A549 (cell line): ENCODE results near the gene KRT77.

ENCODE experiments used
- BHLHE40 ChIP-seq: IDR thresholded peaks from 2 replicates; pipeline ENCODE4 v1.6.1; 2012; ENCODE audit warnings: low read depth, low read length, inconsistent platforms
- CEBPB ChIP-seq, 2 experiments: fragments of >200 bp in 1 of 2; sonication (Bioruptor Twin) in 1 of 2; formaldehyde crosslinking in 1 of 2; IDR thresholded peaks; 2 replicates each; pipeline ENCODE4 v1.6.1; 2012 to 2016
- CHD4 ChIP-seq: fragments of 200-600 bp; sonication (generic); IDR thresholded peaks from 2 replicates; pipeline ENCODE4 v1.6.1; 2016; ENCODE audit warnings: antibody characterized with exemption, mild to moderate bottlenecking, borderline replicate concordance
- EP300 ChIP-seq, 2 experiments: fragments of >200 bp; sonication (Bioruptor Twin); formaldehyde crosslinking; IDR thresholded peaks; 2 replicates in 1 of 2; 3 replicates in 1 of 2; pipeline ENCODE4 v1.6.1; 2016 to 2017
- ESRRA ChIP-seq: fragments of 150-350 bp; IDR thresholded peaks from 2 replicates; pipeline ENCODE4 v1.6.1; 2014; ENCODE audit warnings: mild to moderate bottlenecking, low read length, borderline replicate concordance
- FOSL2 ChIP-seq, 2 experiments: fragments of 450-650 bp in 1 of 2; fragments of >200 bp in 1 of 2; sonication (Bioruptor Twin) in 1 of 2; formaldehyde crosslinking; IDR thresholded peaks; 2 replicates each; pipeline versions ENCODE4 v1.5.0 to v1.6.1; 2016 to 2020; ENCODE audit warnings: mild to moderate bottlenecking in 1 of 2, moderate library complexity in 1 of 2
- JUN ChIP-seq, 2 experiments: fragments of >200 bp; sonication (Bioruptor Twin); formaldehyde crosslinking; IDR thresholded peaks; 2 replicates in 1 of 2; 3 replicates in 1 of 2; pipeline ENCODE4 v1.6.1; 2016 to 2017
- POLR2A ChIP-seq: IDR thresholded peaks from 2 replicates; pipeline ENCODE4 v1.6.1; 2012; ENCODE audit warnings: mild to moderate bottlenecking, low read length
- RAD21 ChIP-seq, 2 experiments: fragments of >200 bp in 1 of 2; sonication (Bioruptor Twin) in 1 of 2; formaldehyde crosslinking in 1 of 2; IDR thresholded peaks in 1 of 2; conservative IDR thresholded peaks in 1 of 2; 2 replicates in 1 of 2; 3 replicates in 1 of 2; pipeline ENCODE4 v1.6.1; 2012 to 2018; ENCODE audit warnings: inconsistent platforms in 1 of 2
- TF ChIP-seq, protein P1 (sequence below): fragments of 200-600 bp; sonication (generic); IDR thresholded peaks from 2 replicates; pipeline ENCODE4 v1.6.1; 2016; ENCODE audit warnings: antibody characterized with exemption, mild to moderate bottlenecking, moderate library complexity
- TF ChIP-seq, protein P2 (sequence below): fragments of >200 bp; sonication (Bioruptor Twin); formaldehyde crosslinking; IDR thresholded peaks from 3 replicates; pipeline ENCODE4 v1.5.1; 2016
- TF ChIP-seq, protein P3 (sequence below): IDR thresholded peaks from 2 replicates; pipeline ENCODE4 v1.6.1; 2012

GRCh38 chr12:52660934-52661499 is 42.3 kb downstream of the KRT77 start:
- TF ChIP-seq, protein P1, sequence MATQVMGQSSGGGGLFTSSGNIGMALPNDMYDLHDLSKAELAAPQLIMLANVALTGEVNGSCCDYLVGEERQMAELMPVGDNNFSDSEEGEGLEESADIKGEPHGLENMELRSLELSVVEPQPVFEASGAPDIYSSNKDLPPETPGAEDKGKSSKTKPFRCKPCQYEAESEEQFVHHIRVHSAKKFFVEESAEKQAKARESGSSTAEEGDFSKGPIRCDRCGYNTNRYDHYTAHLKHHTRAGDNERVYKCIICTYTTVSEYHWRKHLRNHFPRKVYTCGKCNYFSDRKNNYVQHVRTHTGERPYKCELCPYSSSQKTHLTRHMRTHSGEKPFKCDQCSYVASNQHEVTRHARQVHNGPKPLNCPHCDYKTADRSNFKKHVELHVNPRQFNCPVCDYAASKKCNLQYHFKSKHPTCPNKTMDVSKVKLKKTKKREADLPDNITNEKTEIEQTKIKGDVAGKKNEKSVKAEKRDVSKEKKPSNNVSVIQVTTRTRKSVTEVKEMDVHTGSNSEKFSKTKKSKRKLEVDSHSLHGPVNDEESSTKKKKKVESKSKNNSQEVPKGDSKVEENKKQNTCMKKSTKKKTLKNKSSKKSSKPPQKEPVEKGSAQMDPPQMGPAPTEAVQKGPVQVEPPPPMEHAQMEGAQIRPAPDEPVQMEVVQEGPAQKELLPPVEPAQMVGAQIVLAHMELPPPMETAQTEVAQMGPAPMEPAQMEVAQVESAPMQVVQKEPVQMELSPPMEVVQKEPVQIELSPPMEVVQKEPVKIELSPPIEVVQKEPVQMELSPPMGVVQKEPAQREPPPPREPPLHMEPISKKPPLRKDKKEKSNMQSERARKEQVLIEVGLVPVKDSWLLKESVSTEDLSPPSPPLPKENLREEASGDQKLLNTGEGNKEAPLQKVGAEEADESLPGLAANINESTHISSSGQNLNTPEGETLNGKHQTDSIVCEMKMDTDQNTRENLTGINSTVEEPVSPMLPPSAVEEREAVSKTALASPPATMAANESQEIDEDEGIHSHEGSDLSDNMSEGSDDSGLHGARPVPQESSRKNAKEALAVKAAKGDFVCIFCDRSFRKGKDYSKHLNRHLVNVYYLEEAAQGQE = no peak
- TF ChIP-seq CHD4 = no peak
- no peak for TF ChIP-seq FOSL2 (IDR thresholded peaks at IDR 0.05)
- TF ChIP-seq FOSL2 (CRISPR knock-in tag; IDR thresholded peaks at IDR 0.05) = no peak
- TF ChIP-seq, protein P2, sequence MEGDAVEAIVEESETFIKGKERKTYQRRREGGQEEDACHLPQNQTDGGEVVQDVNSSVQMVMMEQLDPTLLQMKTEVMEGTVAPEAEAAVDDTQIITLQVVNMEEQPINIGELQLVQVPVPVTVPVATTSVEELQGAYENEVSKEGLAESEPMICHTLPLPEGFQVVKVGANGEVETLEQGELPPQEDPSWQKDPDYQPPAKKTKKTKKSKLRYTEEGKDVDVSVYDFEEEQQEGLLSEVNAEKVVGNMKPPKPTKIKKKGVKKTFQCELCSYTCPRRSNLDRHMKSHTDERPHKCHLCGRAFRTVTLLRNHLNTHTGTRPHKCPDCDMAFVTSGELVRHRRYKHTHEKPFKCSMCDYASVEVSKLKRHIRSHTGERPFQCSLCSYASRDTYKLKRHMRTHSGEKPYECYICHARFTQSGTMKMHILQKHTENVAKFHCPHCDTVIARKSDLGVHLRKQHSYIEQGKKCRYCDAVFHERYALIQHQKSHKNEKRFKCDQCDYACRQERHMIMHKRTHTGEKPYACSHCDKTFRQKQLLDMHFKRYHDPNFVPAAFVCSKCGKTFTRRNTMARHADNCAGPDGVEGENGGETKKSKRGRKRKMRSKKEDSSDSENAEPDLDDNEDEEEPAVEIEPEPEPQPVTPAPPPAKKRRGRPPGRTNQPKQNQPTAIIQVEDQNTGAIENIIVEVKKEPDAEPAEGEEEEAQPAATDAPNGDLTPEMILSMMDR = no peak
- no peak for TF ChIP-seq ESRRA
- TF ChIP-seq, protein P3, sequence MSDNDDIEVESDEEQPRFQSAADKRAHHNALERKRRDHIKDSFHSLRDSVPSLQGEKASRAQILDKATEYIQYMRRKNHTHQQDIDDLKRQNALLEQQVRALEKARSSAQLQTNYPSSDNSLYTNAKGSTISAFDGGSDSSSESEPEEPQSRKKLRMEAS = no peak
- TF ChIP-seq RAD21 (conservative IDR thresholded peaks at IDR 0.05 in 1 of 2, IDR thresholded peaks at IDR 0.05 in 1 of 2) = no peak
- no peak for TF ChIP-seq EP300 (IDR thresholded peaks at IDR 0.05)
- TF ChIP-seq BHLHE40 = no peak
- TF ChIP-seq JUN (IDR thresholded peaks at IDR 0.05) = no peak
- TF ChIP-seq POLR2A = no peak
- no peak for TF ChIP-seq CEBPB (IDR thresholded peaks at IDR 0.05)
